ENCODE results near the gene SOAT2.

The SOAT2 gene

DNA sequence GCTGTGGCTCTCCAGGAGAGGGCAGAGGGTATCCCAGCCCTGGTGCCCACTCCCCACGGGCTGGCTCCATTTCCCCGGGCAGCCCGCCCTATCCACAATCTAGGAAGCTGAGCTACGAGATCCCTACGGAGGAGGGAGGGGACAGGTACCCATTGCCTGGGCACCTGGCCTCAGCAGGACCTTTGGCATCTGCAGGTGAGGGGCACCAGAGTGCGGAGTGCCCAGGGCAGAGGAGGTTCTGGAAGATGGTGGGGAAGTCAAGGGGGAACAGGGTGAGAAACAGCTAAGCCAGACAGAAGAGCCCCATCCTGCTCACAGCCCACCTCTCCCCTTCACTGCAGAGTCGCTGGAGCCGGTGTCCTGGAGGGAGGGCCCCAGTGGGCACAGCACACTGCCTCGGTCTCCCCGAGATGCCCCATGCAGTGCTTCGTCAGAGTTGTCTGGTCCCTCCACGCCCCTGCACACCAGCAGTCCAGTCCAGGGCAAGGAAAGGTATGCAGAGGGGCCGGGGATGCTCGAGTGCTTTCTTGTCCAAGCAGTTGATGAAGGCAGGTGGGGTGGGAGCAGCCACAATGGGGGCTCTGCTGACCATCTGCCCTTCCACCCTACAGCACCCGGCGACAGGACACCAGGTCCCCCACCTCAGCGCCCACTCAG lies 43.1 kb upstream of the SOAT2 start:
- peaks cover 23 to 72% (median 64%) of the 10 kb centered on the region in 5 donors for H3K4me1 ChIP-seq (ENCODE audit: control insufficient read depth in 5 of 5, insufficient read depth in 5 of 5, low read length in 5 of 5)
- H3K27ac ChIP-seq (ENCODE audit: low read depth, low read length), result peak overlapping the region; percentile 93
- H3K9me3 ChIP-seq (ENCODE audit: control insufficient read depth in 5 of 5, low read length in 5 of 5), result no peaks in the 10 kb centered on the region
- H3K4me3 ChIP-seq (ENCODE audit: low read depth in 1 of 5, low read length in 5 of 5), result no peak overlapping the region
- H3K9ac ChIP-seq (ENCODE audit: low read length in 5 of 5), result peak overlapping the region in 1 of 5 donors; percentile 62
- H3K27me3 ChIP-seq (ENCODE audit: control insufficient read depth in 5 of 5, insufficient read depth in 4 of 5, low read length in 5 of 5), result no peaks in the 10 kb centered on the region
- peaks cover 3 to 99% (median 93%) of the 10 kb centered on the region in 5 donors for H3K36me3 ChIP-seq (ENCODE audit: control insufficient read depth in 5 of 5, insufficient read depth in 5 of 5, low read length in 5 of 5)

DNA sequence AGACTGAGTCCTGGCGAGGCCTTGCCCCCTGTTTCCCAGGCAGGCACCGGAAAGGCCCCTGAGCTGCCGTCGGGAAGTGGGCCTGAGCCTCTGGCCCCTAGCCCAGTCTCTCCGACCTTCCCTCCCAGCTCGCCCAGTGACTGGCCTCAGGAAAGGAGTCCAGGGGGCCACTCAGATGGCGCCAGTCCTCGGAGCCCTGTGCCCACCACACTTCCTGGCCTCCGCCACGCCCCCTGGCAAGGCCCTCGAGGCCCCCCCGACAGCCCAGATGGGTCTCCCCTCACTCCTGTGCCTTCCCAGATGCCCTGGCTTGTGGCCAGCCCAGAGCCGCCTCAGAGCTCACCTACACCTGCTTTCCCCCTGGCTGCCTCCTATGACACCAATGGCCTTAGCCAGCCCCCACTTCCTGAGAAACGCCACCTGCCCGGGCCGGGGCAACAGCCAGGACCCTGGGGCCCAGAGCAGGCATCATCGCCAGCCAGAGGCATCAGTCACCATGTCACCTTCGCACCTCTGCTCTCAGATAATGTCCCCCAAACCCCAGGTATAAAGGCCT lies 42.5 kb upstream of the SOAT2 start:
- no peak overlapping the region for H3K4me3 ChIP-seq (ENCODE audit: low read depth in 1 of 5, low read length in 5 of 5)
- no peaks in the 10 kb centered on the region for H3K27me3 ChIP-seq (ENCODE audit: control insufficient read depth in 5 of 5, insufficient read depth in 4 of 5, low read length in 5 of 5)
- peak overlapping the region in 3 of 5 donors; percentile 10 to 62 (median 21) for H3K9ac ChIP-seq (ENCODE audit: low read length in 5 of 5)
- H3K9me3 ChIP-seq (ENCODE audit: control insufficient read depth in 5 of 5, low read length in 5 of 5), result no peaks in the 10 kb centered on the region
- peaks cover 24 to 72% (median 66%) of the 10 kb centered on the region in 5 donors for H3K4me1 ChIP-seq (ENCODE audit: control insufficient read depth in 5 of 5, insufficient read depth in 5 of 5, low read length in 5 of 5)
- H3K36me3 ChIP-seq (ENCODE audit: control insufficient read depth in 5 of 5, insufficient read depth in 5 of 5, low read length in 5 of 5), result peaks cover 3 to 99% (median 93%) of the 10 kb centered on the region in 5 donors
- H3K27ac ChIP-seq (ENCODE audit: low read depth, low read length), result peak overlapping the region; percentile 93

DNA sequence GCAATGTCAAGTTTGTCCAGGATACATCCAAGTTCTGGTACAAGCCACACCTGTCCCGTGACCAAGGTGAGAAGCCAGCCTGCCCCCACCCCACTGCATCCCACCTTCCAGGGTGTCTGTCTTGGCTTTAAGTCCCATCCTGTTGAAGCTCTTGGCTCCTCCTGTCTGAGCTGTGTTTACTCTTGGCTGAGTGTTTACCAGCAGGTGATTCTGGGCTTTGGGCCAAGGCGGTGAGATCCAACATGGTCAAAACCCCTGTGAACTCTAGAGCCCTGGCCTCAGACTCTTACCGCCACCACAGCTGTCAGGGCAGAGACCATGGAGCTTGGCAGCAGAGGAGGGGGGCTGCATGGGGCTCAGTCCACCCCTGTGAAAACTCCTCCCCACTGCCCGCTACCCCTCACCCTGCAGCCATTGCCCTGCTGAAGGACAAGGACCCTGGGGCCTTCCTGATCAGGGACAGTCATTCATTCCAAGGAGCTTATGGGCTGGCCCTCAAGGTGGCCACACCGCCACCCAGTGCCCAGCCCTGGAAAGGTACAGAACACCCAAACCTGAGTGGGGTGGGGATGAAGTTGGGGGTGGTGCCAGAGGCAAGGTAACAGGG lies 41.8 kb upstream of the SOAT2 start:
- peaks cover 2 to 98% (median 92%) of the 10 kb centered on the region in 5 donors for H3K36me3 ChIP-seq (ENCODE audit: control insufficient read depth in 5 of 5, insufficient read depth in 5 of 5, low read length in 5 of 5)
- no peak overlapping the region for H3K4me3 ChIP-seq (ENCODE audit: low read depth in 1 of 5, low read length in 5 of 5)

DNA sequence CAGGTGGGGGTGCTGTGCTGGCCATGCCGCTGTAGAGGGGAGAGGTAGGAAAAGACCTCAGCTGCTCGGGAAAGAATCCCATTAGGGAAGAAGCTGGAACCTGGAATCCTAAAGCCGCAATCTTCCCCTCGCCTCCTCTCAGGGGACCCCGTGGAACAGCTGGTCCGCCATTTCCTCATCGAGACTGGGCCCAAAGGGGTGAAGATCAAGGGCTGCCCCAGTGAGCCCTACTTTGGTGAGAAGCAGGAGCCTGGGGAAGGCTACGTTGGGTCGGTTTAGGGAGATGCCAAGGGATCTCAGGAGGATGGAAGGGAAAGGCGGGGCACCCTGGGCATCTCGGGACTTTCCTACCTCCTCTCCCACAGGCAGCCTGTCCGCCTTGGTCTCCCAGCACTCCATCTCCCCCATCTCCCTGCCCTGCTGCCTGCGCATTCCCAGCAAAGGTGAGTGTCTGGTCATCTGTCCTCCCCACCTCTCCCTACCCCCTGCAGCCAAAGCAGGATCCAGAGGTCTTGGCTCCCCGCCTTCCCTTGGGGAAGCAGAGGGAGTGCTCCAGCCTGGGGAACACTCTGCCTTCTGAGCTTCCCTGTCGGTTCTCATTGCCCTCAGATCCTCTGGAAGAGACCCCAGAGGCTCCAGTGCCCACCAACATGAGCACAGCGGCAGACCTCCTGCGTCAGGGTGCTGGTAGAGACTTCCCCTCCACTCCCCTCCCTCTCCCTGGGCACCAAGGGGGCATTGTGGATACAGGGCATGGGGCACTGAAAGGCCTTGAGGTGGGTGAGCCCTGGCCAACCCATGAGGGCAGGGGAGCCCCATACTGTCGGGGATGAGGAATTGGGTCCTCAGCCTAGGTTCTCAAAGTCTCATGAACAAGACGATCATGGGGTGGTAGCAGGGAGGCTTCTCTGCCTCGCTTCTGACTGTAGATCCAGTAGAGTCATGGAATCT lies 41.0 kb upstream of the SOAT2 start:
- peaks cover 32 to 80% (median 74%) of the 10 kb centered on the region in 5 donors for H3K4me1 ChIP-seq (ENCODE audit: control insufficient read depth in 5 of 5, insufficient read depth in 5 of 5, low read length in 5 of 5)
- peaks cover 0 to 94% (median 86%) of the 10 kb centered on the region in 5 donors for H3K36me3 ChIP-seq (ENCODE audit: control insufficient read depth in 5 of 5, insufficient read depth in 5 of 5, low read length in 5 of 5)
- H3K27ac ChIP-seq (ENCODE audit: low read depth, low read length), result peak overlapping the region; percentile 93
- peaks cover 0 to 3% (median 0%) of the 10 kb centered on the region in 5 donors for H3K27me3 ChIP-seq (ENCODE audit: control insufficient read depth in 5 of 5, insufficient read depth in 4 of 5, low read length in 5 of 5)
- no peak overlapping the region for H3K4me3 ChIP-seq (ENCODE audit: low read depth in 1 of 5, low read length in 5 of 5)
- no peaks in the 10 kb centered on the region for H3K9me3 ChIP-seq (ENCODE audit: control insufficient read depth in 5 of 5, low read length in 5 of 5)
- H3K9ac ChIP-seq (ENCODE audit: low read length in 5 of 5), result peak overlapping the region in 2 of 5 donors; percentile 2 to 11

More for the DNA sequence above, 41.8 kb upstream of the SOAT2 start:
- H3K9ac ChIP-seq (ENCODE audit: low read length in 5 of 5), result peak overlapping the region in 2 of 5 donors; percentile 10 to 62
- peak overlapping the region; percentile 93 for H3K27ac ChIP-seq (ENCODE audit: low read depth, low read length)
- peaks cover 31 to 79% (median 71%) of the 10 kb centered on the region in 5 donors for H3K4me1 ChIP-seq (ENCODE audit: control insufficient read depth in 5 of 5, insufficient read depth in 5 of 5, low read length in 5 of 5)
- H3K27me3 ChIP-seq (ENCODE audit: control insufficient read depth in 5 of 5, insufficient read depth in 4 of 5, low read length in 5 of 5), result peaks cover 0 to 3% (median 0%) of the 10 kb centered on the region in 5 donors
- no peaks in the 10 kb centered on the region for H3K9me3 ChIP-seq (ENCODE audit: control insufficient read depth in 5 of 5, low read length in 5 of 5)

DNA sequence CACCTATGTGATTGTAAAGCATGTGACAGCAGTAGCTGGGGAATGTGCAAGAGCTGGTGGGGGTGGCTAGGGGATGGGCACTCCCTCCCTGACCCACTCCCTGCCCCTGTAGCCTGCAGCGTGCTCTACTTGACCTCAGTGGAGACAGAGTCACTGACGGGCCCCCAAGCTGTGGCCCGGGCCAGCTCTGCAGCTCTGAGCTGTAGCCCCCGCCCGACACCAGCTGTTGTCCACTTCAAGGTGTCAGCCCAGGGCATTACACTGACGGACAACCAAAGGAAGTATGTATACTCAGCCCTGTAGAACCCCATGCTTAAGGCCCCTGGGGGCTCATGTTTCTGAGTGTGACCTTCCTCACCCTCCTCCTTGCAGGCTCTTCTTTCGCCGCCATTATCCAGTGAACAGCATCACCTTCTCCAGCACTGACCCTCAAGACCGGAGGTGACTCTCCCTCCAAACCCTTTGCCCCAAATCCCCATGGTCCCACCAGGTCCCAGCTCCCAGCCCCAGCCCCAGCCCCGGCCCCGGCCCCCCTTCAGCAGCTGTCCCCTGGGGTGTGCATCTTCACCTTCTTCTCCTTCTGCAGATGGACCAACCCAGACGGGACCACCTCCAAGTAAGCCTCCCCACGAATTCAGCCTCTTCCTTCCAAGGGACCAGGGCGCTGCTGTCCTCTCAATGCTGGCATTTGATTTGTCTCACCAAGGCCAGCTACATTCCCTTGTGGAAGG lies 40.1 kb upstream of the SOAT2 start:
- no peaks in the 10 kb centered on the region for H3K9me3 ChIP-seq (ENCODE audit: control insufficient read depth in 5 of 5, low read length in 5 of 5)
- H3K9ac ChIP-seq (ENCODE audit: low read length in 5 of 5), result no peak overlapping the region
- H3K4me3 ChIP-seq (ENCODE audit: low read depth in 1 of 5, low read length in 5 of 5), result no peak overlapping the region
- peaks cover 0 to 3% (median 0%) of the 10 kb centered on the region in 5 donors for H3K27me3 ChIP-seq (ENCODE audit: control insufficient read depth in 5 of 5, insufficient read depth in 4 of 5, low read length in 5 of 5)
- peaks cover 32 to 80% (median 73%) of the 10 kb centered on the region in 5 donors for H3K4me1 ChIP-seq (ENCODE audit: control insufficient read depth in 5 of 5, insufficient read depth in 5 of 5, low read length in 5 of 5)
- peaks cover 0 to 94% (median 86%) of the 10 kb centered on the region in 5 donors for H3K36me3 ChIP-seq (ENCODE audit: control insufficient read depth in 5 of 5, insufficient read depth in 5 of 5, low read length in 5 of 5)
- peak overlapping the region; percentile 93 for H3K27ac ChIP-seq (ENCODE audit: low read depth, low read length)

DNA sequence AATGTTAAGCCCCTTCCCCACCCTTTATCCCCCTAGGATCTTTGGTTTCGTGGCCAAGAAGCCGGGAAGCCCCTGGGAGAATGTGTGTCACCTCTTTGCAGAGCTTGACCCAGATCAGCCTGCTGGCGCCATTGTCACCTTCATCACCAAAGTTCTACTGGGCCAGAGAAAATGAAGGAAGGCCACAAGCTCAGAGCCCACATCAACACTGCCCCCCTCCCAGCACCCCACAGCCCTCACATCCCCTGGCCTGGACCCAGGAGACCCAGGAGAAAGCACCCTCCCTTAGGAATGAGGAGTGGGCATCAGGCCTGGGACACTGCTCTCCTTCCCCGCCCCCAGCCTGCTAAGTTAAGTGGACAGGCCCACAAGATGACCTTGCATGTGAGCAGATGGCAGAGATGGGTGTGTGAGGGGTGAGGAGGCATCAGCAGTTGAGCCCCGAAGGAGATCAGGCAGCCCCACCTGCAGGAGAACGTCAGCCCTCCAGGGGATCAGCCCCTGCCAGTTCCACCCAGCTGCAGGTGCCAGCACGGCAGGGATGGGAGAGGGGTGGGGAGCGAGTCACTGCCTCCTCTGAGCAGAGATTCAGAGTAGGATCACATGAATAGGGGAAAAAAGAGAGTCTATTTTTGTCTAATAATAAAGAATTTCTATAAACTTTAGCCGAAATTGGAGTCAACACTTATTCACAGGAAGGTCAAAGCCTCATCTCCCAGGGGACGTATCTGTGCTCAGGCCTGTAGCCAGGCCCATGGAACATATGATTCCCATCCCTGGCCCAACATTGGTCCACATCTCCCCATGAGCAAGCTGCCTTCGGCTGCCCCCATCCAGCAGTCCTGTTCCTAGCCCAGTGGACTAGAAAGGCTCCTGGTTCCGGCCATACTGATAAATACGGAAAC lies 39.3 kb upstream of the SOAT2 start:
- Histone ChIP-seq H3K27ac (ENCODE audit: low read depth, low read length) (peak overlapping the region; percentile 93), H3K4me1 (ENCODE audit: control insufficient read depth in 5 of 5, insufficient read depth in 5 of 5, low read length in 5 of 5) (peaks cover 32 to 81% (median 79%) of the 10 kb centered on the region in 5 donors), H3K36me3 (ENCODE audit: control insufficient read depth in 5 of 5, insufficient read depth in 5 of 5, low read length in 5 of 5) (peaks cover 0 to 93% (median 80%) of the 10 kb centered on the region in 5 donors), H3K9me3 (ENCODE audit: control insufficient read depth in 5 of 5, low read length in 5 of 5) (no peaks in the 10 kb centered on the region), H3K27me3 (ENCODE audit: control insufficient read depth in 5 of 5, insufficient read depth in 4 of 5, low read length in 5 of 5) (peaks cover 0 to 3% (median 0%) of the 10 kb centered on the region in 5 donors), H3K4me3 (ENCODE audit: low read depth in 1 of 5, low read length in 5 of 5) (peak overlapping the region in 3 of 5 donors; percentile 7 to 17 (median 10)), H3K9ac (ENCODE audit: low read length in 5 of 5) (peak overlapping the region in 2 of 5 donors; percentile 25 to 44)

DNA sequence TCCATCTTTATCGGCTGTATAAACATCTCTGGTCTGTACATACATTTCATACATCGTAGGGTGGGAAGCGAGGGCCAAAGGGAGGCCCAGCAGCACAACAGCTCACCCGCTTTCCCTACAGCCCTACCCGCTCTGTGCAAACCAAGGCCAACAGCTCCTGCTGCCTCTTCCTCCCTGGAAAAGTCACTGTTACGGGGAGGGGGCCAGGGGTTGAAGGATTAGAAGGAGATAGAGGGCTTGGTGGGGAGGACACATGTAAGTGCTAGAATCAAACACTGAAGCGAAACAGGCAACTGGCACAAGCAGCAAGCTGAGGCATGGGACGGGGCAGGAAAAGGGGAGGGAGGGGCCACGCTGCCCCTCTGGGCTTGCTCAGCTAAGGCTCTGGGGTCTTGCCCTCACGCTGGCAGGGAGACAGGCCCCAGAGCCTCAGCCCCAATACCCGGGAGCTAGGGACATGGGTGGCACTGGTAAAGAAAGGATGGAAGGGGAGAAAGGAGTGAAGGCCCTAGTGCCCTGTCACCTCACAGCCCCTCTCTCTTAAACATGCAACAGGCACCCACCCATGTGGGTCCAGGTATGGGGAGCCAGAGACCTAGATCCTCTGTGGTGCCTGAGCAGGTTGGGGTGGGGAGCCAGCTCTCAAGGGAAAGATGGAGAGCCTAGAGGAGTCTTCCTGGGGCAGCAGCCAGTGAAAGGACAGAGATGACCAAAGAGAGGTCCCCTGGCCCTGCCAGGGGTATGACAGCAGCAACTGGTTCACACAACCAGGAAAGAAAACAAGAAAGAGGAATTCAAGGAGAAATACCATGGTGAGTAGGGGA lies 38.5 kb upstream of the SOAT2 start:
- peaks cover 0 to 91% (median 74%) of the 10 kb centered on the region in 5 donors for H3K36me3 ChIP-seq (ENCODE audit: control insufficient read depth in 5 of 5, insufficient read depth in 5 of 5, low read length in 5 of 5)
- no peaks in the 10 kb centered on the region for H3K9me3 ChIP-seq (ENCODE audit: control insufficient read depth in 5 of 5, low read length in 5 of 5)
- peak overlapping the region in 3 of 5 donors; percentile 37 to 63 (median 49) for H3K9ac ChIP-seq (ENCODE audit: low read length in 5 of 5)
- peak overlapping the region; percentile 93 for H3K27ac ChIP-seq (ENCODE audit: low read depth, low read length)
- peaks cover 32 to 84% (median 81%) of the 10 kb centered on the region in 5 donors for H3K4me1 ChIP-seq (ENCODE audit: control insufficient read depth in 5 of 5, insufficient read depth in 5 of 5, low read length in 5 of 5)
- peaks cover 0 to 3% (median 0%) of the 10 kb centered on the region in 5 donors for H3K27me3 ChIP-seq (ENCODE audit: control insufficient read depth in 5 of 5, insufficient read depth in 4 of 5, low read length in 5 of 5)
- peak overlapping the region in 4 of 5 donors; percentile 10 to 68 (median 57) for H3K4me3 ChIP-seq (ENCODE audit: low read depth in 1 of 5, low read length in 5 of 5)

DNA sequence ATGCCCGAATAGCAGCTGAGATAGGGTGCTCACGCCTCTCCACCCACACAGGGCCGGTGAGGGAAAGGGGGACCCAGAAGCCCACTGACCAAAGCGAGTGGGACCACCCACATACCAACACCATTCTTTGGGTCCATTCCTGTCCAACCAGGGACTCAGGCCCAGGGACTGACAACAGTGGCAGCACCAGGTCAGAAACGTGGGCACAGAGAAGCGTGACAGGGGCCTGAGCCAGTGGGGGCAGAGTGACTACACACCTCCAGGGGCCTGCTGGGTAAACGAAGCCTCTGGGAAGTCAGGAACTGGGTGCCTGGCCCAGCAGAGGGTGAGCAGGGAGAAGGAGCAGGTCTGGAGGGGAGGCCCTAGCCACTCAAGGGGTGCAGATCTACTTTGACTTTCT lies 37.8 kb upstream of the SOAT2 start:
- Histone ChIP-seq H3K9ac (ENCODE audit: low read length in 5 of 5) (peak overlapping the region in 3 of 5 donors; percentile 37 to 84 (median 49)), H3K27ac (ENCODE audit: low read depth, low read length) (peak overlapping the region; percentile 93), H3K9me3 (ENCODE audit: control insufficient read depth in 5 of 5, low read length in 5 of 5) (no peaks in the 10 kb centered on the region), H3K4me3 (ENCODE audit: low read depth in 1 of 5, low read length in 5 of 5) (peak overlapping the region in 4 of 5 donors; percentile 48 to 68 (median 57)), H3K36me3 (ENCODE audit: control insufficient read depth in 5 of 5, insufficient read depth in 5 of 5, low read length in 5 of 5) (peaks cover 0 to 89% (median 68%) of the 10 kb centered on the region in 5 donors), H3K4me1 (ENCODE audit: control insufficient read depth in 5 of 5, insufficient read depth in 5 of 5, low read length in 5 of 5) (peaks cover 32 to 84% (median 81%) of the 10 kb centered on the region in 5 donors), H3K27me3 (ENCODE audit: control insufficient read depth in 5 of 5, insufficient read depth in 4 of 5, low read length in 5 of 5) (peaks cover 0 to 3% (median 0%) of the 10 kb centered on the region in 5 donors)
